ENCODE data around the gene ENC1. TPM values are rescaled to one million over a fixed set of nuclear protein-coding genes. Genes with fewer than 3 reads are reported as not detected.
"Not testable (repeated sequence)": the region's sequence is repeated elsewhere in the genome, so short reads cannot be mapped to it uniquely, and the experiment has no call there.

Gene ENC1, protein sequence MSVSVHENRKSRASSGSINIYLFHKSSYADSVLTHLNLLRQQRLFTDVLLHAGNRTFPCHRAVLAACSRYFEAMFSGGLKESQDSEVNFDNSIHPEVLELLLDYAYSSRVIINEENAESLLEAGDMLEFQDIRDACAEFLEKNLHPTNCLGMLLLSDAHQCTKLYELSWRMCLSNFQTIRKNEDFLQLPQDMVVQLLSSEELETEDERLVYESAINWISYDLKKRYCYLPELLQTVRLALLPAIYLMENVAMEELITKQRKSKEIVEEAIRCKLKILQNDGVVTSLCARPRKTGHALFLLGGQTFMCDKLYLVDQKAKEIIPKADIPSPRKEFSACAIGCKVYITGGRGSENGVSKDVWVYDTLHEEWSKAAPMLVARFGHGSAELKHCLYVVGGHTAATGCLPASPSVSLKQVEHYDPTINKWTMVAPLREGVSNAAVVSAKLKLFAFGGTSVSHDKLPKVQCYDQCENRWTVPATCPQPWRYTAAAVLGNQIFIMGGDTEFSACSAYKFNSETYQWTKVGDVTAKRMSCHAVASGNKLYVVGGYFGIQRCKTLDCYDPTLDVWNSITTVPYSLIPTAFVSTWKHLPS
- polyA plus RNA-seq (2013, experiment 1 of 4): 68.9 TPM
- polyA plus RNA-seq (2013, experiment 2 of 4): 51.2 TPM
- polyA plus RNA-seq (2013, experiment 3 of 4): 50.2 TPM
- polyA plus RNA-seq (2013, experiment 4 of 4): 47.8 TPM

DNA sequence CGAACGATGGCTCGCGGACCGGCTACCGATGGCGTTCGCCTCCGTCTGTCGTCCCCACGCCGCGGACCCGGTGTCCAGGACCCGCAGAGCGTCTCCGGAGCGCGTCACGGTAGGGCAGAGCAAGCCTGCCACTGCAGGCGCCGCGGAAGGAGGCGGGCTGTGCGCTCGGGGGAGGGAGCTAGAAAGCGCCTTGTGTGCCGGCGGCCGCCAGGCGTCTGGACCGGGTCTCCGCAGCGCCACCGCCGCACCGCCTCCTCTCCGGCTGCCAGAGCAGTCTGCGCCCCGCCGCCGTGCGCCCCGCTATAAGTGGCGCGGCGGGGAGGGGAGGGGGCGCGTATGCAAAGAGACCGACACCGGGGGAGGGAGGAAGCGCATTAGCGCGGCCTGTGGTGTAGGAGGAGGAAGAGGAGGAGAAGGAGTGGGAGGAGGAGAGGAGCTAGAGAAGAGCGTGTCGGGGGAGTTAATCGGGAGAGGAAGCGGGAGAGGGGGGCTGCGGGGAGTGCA is at the start of gene ENC1:
TSS of gene ENC1 (minus strand) at position 279 of the 504 bp plus-strand sequence. CDS start 4,243 bp downstream, outside the sequence.
- H3K4me3 ChIP-seq (ENCODE audit: insufficient read depth, low read depth, low read length): peak within 1 kb of the TSS; percentile 67
- peaks cover 13% of the 10 kb centered on the region for H3K4me1 ChIP-seq (ENCODE audit: control insufficient read depth, insufficient read depth, low read length)
- peak within 1 kb of the TSS; percentile 94 for H3K27ac ChIP-seq (ENCODE audit: insufficient read depth, low read depth, low read length, poor library complexity, severe bottlenecking)
- peaks cover 7% of the 10 kb centered on the region for H3K36me3 ChIP-seq (ENCODE audit: control insufficient read depth, insufficient read depth, low read length)
- H3K27me3 ChIP-seq (ENCODE audit: control insufficient read depth, insufficient read depth, low read length, poor library complexity, severe bottlenecking): peaks cover 9% of the 10 kb centered on the region
- 0% methylated on average over 59 of the region's 59 CpGs for WGBS, 2 experiments
- H3K9me3 ChIP-seq (ENCODE audit: control insufficient read depth, low read length): no peaks in the 10 kb centered on the region

DNA sequence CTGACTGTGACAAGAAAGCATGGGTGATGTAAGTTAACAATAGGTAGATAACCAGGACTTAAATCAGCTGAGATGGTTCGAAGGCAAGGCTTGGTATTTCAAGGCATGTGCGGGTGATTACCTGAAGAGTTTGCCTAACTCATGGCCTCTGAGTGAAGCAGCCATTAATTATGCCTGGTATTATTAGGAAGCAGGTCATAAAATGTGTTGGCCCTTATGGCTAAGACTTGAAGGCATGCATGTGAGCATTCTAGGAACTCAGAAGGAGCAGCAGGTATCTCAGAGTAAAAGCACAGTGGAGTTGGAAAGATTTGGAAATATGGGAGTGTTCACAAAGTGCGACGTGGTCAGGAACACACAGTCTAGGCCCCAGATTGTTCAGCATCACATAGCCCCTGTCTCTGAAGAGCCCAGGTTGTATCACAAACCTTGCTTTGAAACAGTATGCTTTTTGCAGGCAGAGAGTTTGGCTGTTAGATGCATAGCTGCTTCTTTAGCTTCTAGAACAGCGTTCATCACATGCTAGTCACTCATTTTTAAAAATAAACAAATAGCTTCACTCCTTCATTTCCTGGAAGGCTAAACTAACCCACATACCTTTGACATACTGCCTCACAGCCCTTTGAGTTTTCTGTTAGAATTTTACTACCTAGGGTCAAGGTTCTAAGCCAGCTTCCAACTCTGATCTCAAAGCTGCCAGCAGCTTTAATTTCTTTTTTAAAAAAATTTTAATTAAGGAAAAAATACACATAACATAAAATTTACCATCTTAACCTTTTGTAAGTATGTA is 46.6 kb upstream of the ENC1 start:
- Histone ChIP-seq H3K4me3 (ENCODE audit: insufficient read depth, low read depth, low read length) (no peak overlapping the region), H3K4me1 (ENCODE audit: control insufficient read depth, insufficient read depth, low read length) (peaks cover 4% of the 10 kb centered on the region), H3K27ac (ENCODE audit: insufficient read depth, low read depth, low read length, poor library complexity, severe bottlenecking) (no peak overlapping the region), H3K27me3 (ENCODE audit: control insufficient read depth, insufficient read depth, low read length, poor library complexity, severe bottlenecking) (peaks cover 10% of the 10 kb centered on the region), H3K36me3 (ENCODE audit: control insufficient read depth, insufficient read depth, low read length) (no peaks in the 10 kb centered on the region), H3K9me3 (ENCODE audit: control insufficient read depth, low read length) (no peaks in the 10 kb centered on the region)
- 93 to 94% methylated on average over 5 of the region's 5 CpGs for WGBS, 2 experiments

DNA sequence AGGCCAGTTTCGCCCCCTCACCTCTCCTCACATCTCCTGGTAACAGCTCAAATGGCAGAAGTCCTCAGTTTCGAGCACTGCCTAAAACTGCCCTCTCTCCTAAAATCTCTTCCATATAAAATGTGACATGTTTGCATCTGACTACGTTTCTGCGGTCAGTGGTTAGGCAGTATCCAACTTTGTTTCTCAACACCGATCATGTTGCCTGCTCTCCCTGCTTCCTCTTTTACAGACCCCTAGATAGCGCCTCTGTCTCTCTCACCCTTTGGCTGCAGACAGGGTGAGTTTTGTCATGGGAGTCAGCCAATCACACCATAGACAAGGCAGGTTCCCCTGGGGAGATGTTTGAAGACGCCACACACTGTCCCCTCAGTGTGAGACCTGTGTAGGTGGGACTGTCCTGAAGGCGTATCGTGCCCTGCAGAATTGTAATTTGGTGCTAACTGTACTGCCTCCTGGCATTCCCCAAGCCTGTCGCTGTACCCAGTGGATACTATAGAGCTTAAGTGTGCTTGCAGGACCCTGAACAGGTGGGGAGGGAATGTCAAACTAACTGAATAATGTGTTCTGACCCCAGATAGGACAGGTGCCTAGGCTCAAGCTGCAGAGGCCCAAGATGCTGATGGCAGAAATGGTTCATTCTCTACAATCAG is 45.6 kb upstream of the ENC1 start:
- H3K4me1 ChIP-seq (ENCODE audit: control insufficient read depth, insufficient read depth, low read length): peaks cover 4% of the 10 kb centered on the region
- 64 to 72% methylated on average over 10 of the region's 10 CpGs for WGBS, 2 experiments
- H3K9me3 ChIP-seq (ENCODE audit: control insufficient read depth, low read length): no peaks in the 10 kb centered on the region
- H3K27me3 ChIP-seq (ENCODE audit: control insufficient read depth, insufficient read depth, low read length, poor library complexity, severe bottlenecking): peaks cover 10% of the 10 kb centered on the region
- H3K36me3 ChIP-seq (ENCODE audit: control insufficient read depth, insufficient read depth, low read length): no peaks in the 10 kb centered on the region
- H3K4me3 ChIP-seq (ENCODE audit: insufficient read depth, low read depth, low read length): peak overlapping the region; percentile 70
- no peak overlapping the region for H3K27ac ChIP-seq (ENCODE audit: insufficient read depth, low read depth, low read length, poor library complexity, severe bottlenecking)

DNA sequence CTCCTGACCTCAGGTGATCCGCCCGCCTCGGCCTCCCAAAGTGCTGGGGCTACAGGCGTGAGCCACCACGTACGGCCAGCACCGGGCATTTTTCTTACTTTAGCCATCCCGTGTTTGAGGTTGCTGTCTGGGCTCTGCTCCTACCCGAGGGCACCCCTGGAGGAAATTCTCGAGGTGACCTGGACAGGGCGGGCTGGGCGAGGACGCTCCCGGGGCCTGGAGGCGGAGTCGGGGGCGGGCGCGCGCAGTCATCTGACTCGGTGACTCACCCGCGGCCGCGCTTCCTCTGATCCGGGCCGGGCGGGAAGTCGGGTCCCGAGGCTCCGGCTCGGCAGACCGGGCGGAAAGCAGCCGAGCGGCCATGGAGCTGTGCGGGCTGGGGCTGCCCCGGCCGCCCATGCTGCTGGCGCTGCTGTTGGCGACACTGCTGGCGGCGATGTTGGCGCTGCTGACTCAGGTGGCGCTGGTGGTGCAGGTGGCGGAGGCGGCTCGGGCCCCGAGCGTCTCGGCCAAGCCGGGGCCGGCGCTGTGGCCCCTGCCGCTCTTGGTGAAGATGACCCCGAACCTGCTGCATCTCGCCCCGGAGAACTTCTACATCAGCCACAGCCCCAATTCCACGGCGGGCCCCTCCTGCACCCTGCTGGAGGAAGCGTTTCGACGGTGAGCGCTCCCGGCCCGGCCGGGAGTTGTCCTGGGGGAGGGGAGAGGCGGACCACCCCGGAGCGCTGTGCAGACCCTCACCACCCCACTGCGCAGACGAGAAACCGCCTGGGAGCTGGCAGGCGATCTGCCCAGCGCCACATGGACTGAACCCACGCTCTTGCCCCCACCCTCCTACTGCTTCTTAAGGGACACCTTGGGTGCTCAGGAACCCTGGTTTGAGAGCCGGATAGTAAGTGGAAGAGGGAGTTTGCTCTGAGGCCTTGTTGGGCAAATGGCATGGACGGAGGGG is 44.6 kb upstream of the ENC1 start, which contains the start of gene HEXB:
TSS of gene HEXB (plus strand) at position 334 of the 952 bp plus-strand sequence. CDS start at position 362, 28 bp downstream.
- Histone ChIP-seq H3K4me3 (ENCODE audit: insufficient read depth, low read depth, low read length) (peak within 1 kb of the TSS; percentile 70), H3K4me1 (ENCODE audit: control insufficient read depth, insufficient read depth, low read length) (peaks cover 4% of the 10 kb centered on the region), H3K36me3 (ENCODE audit: control insufficient read depth, insufficient read depth, low read length) (no peaks in the 10 kb centered on the region), H3K27me3 (ENCODE audit: control insufficient read depth, insufficient read depth, low read length, poor library complexity, severe bottlenecking) (peaks cover 10% of the 10 kb centered on the region), H3K27ac (ENCODE audit: insufficient read depth, low read depth, low read length, poor library complexity, severe bottlenecking) (no peak within 1 kb of the TSS), H3K9me3 (ENCODE audit: control insufficient read depth, low read length) (no peaks in the 10 kb centered on the region)
- 6 to 7% methylated on average over 78 of the region's 78 CpGs for WGBS, 2 experiments

DNA sequence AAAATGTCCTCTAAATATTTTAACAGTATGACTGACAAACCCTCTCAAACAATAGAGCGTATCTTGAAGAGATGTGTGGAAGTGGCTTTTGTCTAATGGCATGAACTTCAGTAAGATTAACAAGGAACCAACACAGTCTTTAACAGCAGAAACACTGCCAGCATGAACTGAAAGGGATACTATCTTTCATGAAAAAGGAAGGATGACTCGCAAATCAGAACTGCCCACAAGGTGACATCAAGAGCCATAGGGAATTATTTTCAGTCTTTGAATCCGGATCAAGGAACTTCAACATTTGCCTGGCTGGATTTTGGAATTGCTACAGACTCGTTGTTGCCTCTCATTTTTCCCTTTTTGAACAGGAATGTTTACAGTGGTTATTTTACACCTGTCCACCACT is 39.4 kb upstream of the ENC1 start:
- no peak overlapping the region for H3K4me3 ChIP-seq (ENCODE audit: insufficient read depth, low read depth, low read length)
- no peak overlapping the region for H3K27ac ChIP-seq (ENCODE audit: insufficient read depth, low read depth, low read length, poor library complexity, severe bottlenecking)
- no peaks in the 10 kb centered on the region for H3K4me1 ChIP-seq (ENCODE audit: control insufficient read depth, insufficient read depth, low read length)
- H3K36me3 ChIP-seq (ENCODE audit: control insufficient read depth, insufficient read depth, low read length): no peaks in the 10 kb centered on the region
- no peaks in the 10 kb centered on the region for H3K9me3 ChIP-seq (ENCODE audit: control insufficient read depth, low read length)
- no peaks in the 10 kb centered on the region for H3K27me3 ChIP-seq (ENCODE audit: control insufficient read depth, insufficient read depth, low read length, poor library complexity, severe bottlenecking)
- 77 to 89% methylated on average over 3 to 4 of the region's 4 CpGs for WGBS, 2 experiments

DNA sequence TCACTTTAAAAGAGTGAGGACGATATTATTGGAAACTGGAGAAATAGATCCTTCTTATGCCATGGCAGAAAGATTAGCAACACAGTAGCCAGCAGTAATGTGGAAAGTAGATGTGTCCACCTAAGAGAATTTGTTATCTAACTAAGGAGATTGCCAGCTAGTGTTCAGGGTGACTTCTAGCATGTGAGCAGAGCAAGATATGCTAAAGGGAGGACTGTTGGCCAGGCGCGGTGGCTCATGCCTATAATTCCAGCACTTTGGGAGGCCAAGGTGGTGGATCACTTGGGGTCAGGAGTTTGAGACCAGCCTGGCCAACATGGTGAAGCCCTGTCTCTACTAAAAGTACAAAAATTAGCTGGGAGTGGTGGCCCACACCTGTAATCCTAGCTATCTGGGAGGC is 38.8 kb upstream of the ENC1 start:
- H3K36me3 ChIP-seq (ENCODE audit: control insufficient read depth, insufficient read depth, low read length); H3K27me3 ChIP-seq (ENCODE audit: control insufficient read depth, insufficient read depth, low read length, poor library complexity, severe bottlenecking); H3K4me1 ChIP-seq (ENCODE audit: control insufficient read depth, insufficient read depth, low read length); H3K9me3 ChIP-seq (ENCODE audit: control insufficient read depth, low read length); H3K27ac ChIP-seq (ENCODE audit: insufficient read depth, low read depth, low read length, poor library complexity, severe bottlenecking); H3K4me3 ChIP-seq (ENCODE audit: insufficient read depth, low read depth, low read length): not testable (repeated sequence)
- WGBS, 2 experiments: 89% methylated on average over 3 of the region's 3 CpGs

DNA sequence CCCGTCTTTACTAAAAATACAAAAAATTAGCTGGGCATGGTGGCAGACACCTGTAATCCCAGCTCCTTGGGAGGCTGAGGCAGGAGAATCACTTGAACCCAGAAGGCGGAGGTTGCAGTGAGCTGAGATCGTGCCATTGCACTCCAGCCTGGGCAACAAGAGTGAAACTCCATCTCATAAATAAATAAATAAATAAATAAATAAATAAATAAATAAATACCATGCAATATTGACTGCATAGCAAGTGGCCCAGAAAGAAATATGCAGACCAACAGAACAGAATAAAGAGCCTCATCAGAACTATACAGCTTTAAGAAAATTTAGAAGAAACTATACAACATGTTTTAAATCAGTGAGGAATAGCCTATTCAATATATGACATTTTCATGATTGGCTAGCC is 37.6 kb upstream of the ENC1 start:
- WGBS, 2 experiments: 94 to 97% methylated on average over 2 to 3 of the region's 3 CpGs
- not testable (repeated sequence) for H3K4me1 ChIP-seq (ENCODE audit: control insufficient read depth, insufficient read depth, low read length); H3K4me3 ChIP-seq (ENCODE audit: insufficient read depth, low read depth, low read length); H3K36me3 ChIP-seq (ENCODE audit: control insufficient read depth, insufficient read depth, low read length); H3K27ac ChIP-seq (ENCODE audit: insufficient read depth, low read depth, low read length, poor library complexity, severe bottlenecking); H3K27me3 ChIP-seq (ENCODE audit: control insufficient read depth, insufficient read depth, low read length, poor library complexity, severe bottlenecking); H3K9me3 ChIP-seq (ENCODE audit: control insufficient read depth, low read length)

DNA sequence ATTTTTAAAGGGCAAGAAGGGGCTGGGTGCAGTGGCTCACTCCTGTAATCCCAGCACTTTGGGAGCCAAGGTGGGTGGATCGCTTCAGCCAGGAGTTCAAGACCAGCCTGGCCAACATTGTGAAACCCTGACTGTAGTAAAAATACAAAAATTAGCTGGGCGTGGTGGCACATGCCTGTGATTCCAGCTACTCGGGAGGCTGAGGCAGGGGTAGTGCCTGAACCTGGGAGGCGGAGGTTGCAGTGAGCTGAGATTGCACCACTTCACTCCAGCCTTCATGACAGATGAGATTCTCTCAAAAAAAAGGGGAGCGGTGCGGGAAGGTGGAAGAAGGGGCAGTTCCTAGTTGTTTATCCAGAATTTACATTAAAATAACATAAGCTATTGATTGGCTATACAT is 35.9 kb upstream of the ENC1 start:
- 84 to 92% methylated on average over 6 of the region's 6 CpGs for WGBS, 2 experiments
- not testable (repeated sequence) for H3K9me3 ChIP-seq (ENCODE audit: control insufficient read depth, low read length); H3K4me3 ChIP-seq (ENCODE audit: insufficient read depth, low read depth, low read length); H3K27ac ChIP-seq (ENCODE audit: insufficient read depth, low read depth, low read length, poor library complexity, severe bottlenecking); H3K4me1 ChIP-seq (ENCODE audit: control insufficient read depth, insufficient read depth, low read length); H3K27me3 ChIP-seq (ENCODE audit: control insufficient read depth, insufficient read depth, low read length, poor library complexity, severe bottlenecking); H3K36me3 ChIP-seq (ENCODE audit: control insufficient read depth, insufficient read depth, low read length)

All from ectodermal cell (in vitro differentiated cells).